Thyroid gland (tissue), 4 donors: ENCODE data around the gene CRB1. TPM values are rescaled to one million over a fixed set of nuclear protein-coding genes. Genes with fewer than 3 reads are reported as not detected.

ENCODE experiments used
- DNase-seq, 2 donors: peaks; one replicate each; pipeline ENCODE4 v3.0.0-alpha.2; 2019
- H3K27ac ChIP-seq, 3 donors: fragments of 200-600 bp; sonication (generic); 1 replicate in 2 of 3; 2 replicates in 1 of 3; pipeline ENCODE4 v1.5.1; 2016 to 2019; ENCODE audit warnings: mild to moderate bottlenecking in 1 of 3, moderate library complexity in 1 of 3
- H3K27me3 ChIP-seq: fragments of 200-600 bp; sonication (generic); one replicate; pipeline ENCODE4 v1.5.1; 2019
- H3K36me3 ChIP-seq, 2 donors: fragments of 200-600 bp; sonication (generic); one replicate each; pipeline ENCODE4 v1.5.1; 2016 to 2019
- H3K4me1 ChIP-seq, 2 donors: fragments of 200-600 bp; sonication (generic); one replicate each; pipeline ENCODE4 v1.5.1; 2017 to 2019
- H3K4me3 ChIP-seq, 3 donors: fragments of 200-600 bp; sonication (generic); replicated peaks in 1 of 3; 1 replicate in 2 of 3; 2 replicates in 1 of 3; pipeline ENCODE4 v1.5.1; 2016; ENCODE audit warnings: mild to moderate bottlenecking in 1 of 3
- H3K9me3 ChIP-seq: fragments of 200-600 bp; sonication (generic); one replicate; pipeline ENCODE4 v1.5.1; 2017
- CTCF ChIP-seq, 6 experiments: fragments of 200-600 bp in 3 of 6; fragments of 450-650 bp in 3 of 6; sonication (generic) in 3 of 6; IDR thresholded peaks; one replicate each; pipeline ENCODE4 v1.5.1; 2016 to 2019; ENCODE audit warnings: antibody characterized with exemption in 6 of 6, mild to moderate bottlenecking in 2 of 6, inconsistent platforms in 1 of 6, moderate library complexity in 1 of 6
- POLR2A ChIP-seq, 2 donors: fragments of 450-650 bp; IDR thresholded peaks; one replicate each; pipeline ENCODE4 v1.6.1; 2017; ENCODE audit warnings: antibody characterized with exemption in 2 of 2, mild to moderate bottlenecking in 2 of 2, moderate library complexity in 1 of 2
- WGBS, 2 donors: methylation state at CpG; one replicate each; pipeline ENCODE4 v1.1.5; 2017; 5-methylcytosine and 5-hydroxymethylcytosine counted together
- intact Hi-C: fragments of 100-400 bp; cut with DNase I; formaldehyde crosslinking; loops from one replicate; pipeline ENCODE4 v1.15.1; 2023
- total RNA-seq, 4 donors: library from RNA; depleted of rRNA; stranded (reverse); fragments of >200 nt; gene quantifications; one replicate each; pipeline ENCODE4 v1.2.3, GENCODE V29; 2016

CRB1 gene
- total RNA-seq, 4 donors from 2014 or later, result 0.21 to 6.7 (median 0.22) TPM; not detected in 1

GRCh38 chr1:197305925-197306324 lies 37.9 kb downstream of the CRB1 start:
- Histone ChIP-seq H3K9me3 (no peaks in the 10 kb centered on the region), H3K27ac (no peak overlapping the region), H3K36me3 (no peaks in the 10 kb centered on the region), H3K4me1 (no peaks in the 10 kb centered on the region), H3K4me3 (no peak overlapping the region), H3K27me3 (no peaks in the 10 kb centered on the region)
- no peak for TF ChIP-seq POLR2A (IDR thresholded peaks at IDR 0.05)
- TF ChIP-seq CTCF (IDR thresholded peaks at IDR 0.05), result no peak
- no peak for DNase-seq
- WGBS, 2 donors, result 67 to 73% methylated on average over 2 of the region's 2 CpGs
- intact Hi-C loops, result no loop called here

GRCh38 chr1:197306381-197307062 lies 38.5 kb downstream of the CRB1 start:
- no peak overlapping the region for H3K4me3 ChIP-seq
- H3K27ac ChIP-seq, result no peak overlapping the region
- H3K27me3 ChIP-seq, result no peaks in the 10 kb centered on the region
- H3K9me3 ChIP-seq, result no peaks in the 10 kb centered on the region
- intact Hi-C loops, result no loop called here
- H3K4me1 ChIP-seq, result no peaks in the 10 kb centered on the region
- no peaks in the 10 kb centered on the region for H3K36me3 ChIP-seq
- TF ChIP-seq POLR2A (IDR thresholded peaks at IDR 0.05) (no peak), CTCF (IDR thresholded peaks at IDR 0.05) (no peak)
- WGBS, 2 donors, result 84 to 90% methylated on average over 2 of the region's 2 CpGs
- no peak for DNase-seq

- Histone ChIP-seq H3K9me3 (no peaks in the 10 kb centered on the region), H3K4me1 (no peaks in the 10 kb centered on the region), H3K36me3 (no peaks in the 10 kb centered on the region), H3K27me3 (no peaks in the 10 kb centered on the region), H3K27ac (no peak overlapping the region), H3K4me3 (no peak overlapping the region)
- no peak for DNase-seq
- TF ChIP-seq CTCF (IDR thresholded peaks at IDR 0.05) (no peak), POLR2A (IDR thresholded peaks at IDR 0.05) (no peak)
- intact Hi-C loops, result no loop called here
These were observed 39.1 kb downstream of the CRB1 start for GRCh38 chr1:197307136-197307535.

GRCh38 chr1:197307551-197307950 lies 39.5 kb downstream of the CRB1 start:
- Histone ChIP-seq H3K4me1 (no peaks in the 10 kb centered on the region), H3K27ac (no peak overlapping the region), H3K9me3 (no peaks in the 10 kb centered on the region), H3K36me3 (no peaks in the 10 kb centered on the region), H3K27me3 (no peaks in the 10 kb centered on the region), H3K4me3 (no peak overlapping the region)
- no peak for DNase-seq
- WGBS, 2 donors, result 61 to 65% methylated on average over 3 of the region's 3 CpGs
- TF ChIP-seq POLR2A (IDR thresholded peaks at IDR 0.05) (no peak), CTCF (IDR thresholded peaks at IDR 0.05) (no peak)
- intact Hi-C loops, result no loop called here

GRCh38 chr1:197311081-197311480 lies 43.0 kb downstream of the CRB1 start:
- H3K4me3 ChIP-seq, result no peak overlapping the region
- no peaks in the 10 kb centered on the region for H3K36me3 ChIP-seq
- no peaks in the 10 kb centered on the region for H3K9me3 ChIP-seq
- intact Hi-C loops, result no loop called here
- no peaks in the 10 kb centered on the region for H3K4me1 ChIP-seq
- no peak for DNase-seq
- WGBS, 2 donors, result 79 to 83% methylated on average over 4 of the region's 4 CpGs
- H3K27ac ChIP-seq, result no peak overlapping the region
- H3K27me3 ChIP-seq, result no peaks in the 10 kb centered on the region
- TF ChIP-seq CTCF (IDR thresholded peaks at IDR 0.05) (no peak), POLR2A (IDR thresholded peaks at IDR 0.05) (no peak)
